VCaP (cell line): ENCODE results near the gene LAMA2.

ENCODE experiments used
- H3K27ac ChIP-seq: fragments of 450-650 bp; 2 replicates; pipeline ENCODE4 v1.5.1; 2017
- TF ChIP-seq, protein P1 (sequence below): fragments of 450-650 bp; conservative IDR thresholded peaks from 2 replicates; pipeline ENCODE4 v1.5.1; 2017; ENCODE audit warnings: mild to moderate bottlenecking, moderate library complexity

LAMA2 gene

DNA sequence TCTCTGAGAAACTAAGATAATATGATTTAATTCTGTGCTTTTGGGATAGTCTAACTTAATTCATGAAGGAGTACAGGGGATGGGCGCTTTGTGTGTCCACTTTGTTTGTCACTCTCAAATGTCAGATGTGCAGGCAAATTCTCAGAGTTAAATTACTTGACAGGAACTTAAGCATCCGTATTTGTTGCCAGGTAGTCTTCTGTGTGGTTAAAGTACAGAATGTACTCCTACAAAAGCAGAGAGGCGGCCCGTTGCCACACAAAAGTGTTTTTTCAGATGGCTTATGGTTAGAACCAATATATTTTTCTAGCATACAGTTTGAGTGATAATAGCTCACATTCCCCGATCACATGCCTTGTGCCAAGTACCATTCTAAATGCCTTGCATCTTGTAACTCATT lies 234.4 kb downstream of the LAMA2 start:
- TF ChIP-seq, protein P1, sequence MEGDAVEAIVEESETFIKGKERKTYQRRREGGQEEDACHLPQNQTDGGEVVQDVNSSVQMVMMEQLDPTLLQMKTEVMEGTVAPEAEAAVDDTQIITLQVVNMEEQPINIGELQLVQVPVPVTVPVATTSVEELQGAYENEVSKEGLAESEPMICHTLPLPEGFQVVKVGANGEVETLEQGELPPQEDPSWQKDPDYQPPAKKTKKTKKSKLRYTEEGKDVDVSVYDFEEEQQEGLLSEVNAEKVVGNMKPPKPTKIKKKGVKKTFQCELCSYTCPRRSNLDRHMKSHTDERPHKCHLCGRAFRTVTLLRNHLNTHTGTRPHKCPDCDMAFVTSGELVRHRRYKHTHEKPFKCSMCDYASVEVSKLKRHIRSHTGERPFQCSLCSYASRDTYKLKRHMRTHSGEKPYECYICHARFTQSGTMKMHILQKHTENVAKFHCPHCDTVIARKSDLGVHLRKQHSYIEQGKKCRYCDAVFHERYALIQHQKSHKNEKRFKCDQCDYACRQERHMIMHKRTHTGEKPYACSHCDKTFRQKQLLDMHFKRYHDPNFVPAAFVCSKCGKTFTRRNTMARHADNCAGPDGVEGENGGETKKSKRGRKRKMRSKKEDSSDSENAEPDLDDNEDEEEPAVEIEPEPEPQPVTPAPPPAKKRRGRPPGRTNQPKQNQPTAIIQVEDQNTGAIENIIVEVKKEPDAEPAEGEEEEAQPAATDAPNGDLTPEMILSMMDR = no peak
- H3K27ac ChIP-seq = no peak overlapping the region

DNA sequence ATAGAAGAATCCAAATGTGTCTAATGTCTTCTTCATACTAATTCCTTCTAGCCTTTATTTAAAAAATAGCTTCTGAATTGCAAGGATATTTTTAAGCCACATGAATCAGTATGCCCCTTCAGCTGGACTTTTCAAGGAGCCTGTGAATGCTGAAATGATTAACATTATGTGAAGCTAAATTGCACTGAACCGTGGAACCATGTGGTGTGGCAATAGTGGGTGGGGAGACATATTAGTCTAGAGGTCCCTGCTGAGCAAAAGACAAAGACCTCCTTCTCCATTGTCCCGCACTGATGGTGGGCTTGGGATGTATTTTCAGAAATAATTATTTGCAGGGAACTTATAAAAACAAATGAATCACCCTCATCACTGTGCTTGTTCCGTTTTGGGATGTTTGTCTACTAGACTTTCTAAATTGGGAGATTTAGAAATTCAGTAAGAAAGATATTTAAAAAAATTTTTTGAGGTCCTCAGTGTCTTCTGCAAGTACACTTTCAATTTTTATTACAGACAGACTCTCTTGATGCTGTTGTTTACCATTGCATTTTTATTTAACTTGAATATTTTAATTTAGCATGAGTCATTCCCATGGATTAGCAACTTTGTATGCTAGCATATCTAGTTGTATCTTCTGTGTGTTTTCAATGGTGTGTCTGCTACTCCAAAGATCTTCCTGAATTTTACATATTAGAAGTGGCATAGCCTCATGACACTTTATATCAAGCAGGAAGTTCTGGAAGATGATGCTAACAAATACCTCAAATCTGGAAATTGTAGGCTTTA lies 238.1 kb downstream of the LAMA2 start:
- TF ChIP-seq, protein P1 = no peak
- H3K27ac ChIP-seq = no peak overlapping the region

DNA sequence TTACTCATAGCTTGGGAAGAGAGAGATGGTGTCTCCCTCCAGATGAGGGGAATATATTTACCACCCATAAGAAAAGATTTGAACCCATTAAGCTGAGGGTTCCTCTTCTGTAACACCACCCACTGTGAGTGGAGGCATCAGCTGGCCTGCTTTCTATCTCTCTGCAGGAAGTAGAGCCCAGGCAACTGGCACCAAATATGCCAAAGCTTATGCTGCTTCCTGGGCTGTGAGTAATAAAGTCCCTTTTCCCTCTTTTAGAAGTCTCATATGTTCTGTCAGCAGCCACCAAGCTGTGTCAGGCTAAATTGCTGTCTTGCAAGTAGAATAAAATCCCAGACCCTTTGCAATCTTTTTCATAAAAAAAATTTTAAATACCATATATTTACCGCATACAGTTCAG lies 241.4 kb downstream of the LAMA2 start:
- H3K27ac ChIP-seq = no peak overlapping the region
- TF ChIP-seq, protein P1 = no peak

DNA sequence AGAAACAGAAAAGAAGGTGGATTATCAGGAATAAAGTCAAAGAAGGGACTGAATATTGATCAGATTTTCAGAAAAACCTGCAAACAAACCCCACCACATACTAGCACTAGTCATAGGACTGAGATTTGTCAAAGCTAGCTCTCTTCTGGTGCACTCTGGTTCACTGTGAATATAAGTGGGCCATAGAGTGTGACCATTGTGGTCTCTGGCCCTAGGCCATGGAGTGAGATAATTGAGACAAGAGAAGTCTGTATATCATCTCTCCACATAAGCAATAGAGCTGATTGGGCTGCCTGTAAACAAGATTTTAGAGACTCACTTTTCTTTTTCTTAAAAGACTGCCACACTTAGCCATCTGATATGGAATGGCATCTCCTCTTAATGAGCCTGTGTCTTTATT lies 247.2 kb downstream of the LAMA2 start:
- TF ChIP-seq, protein P1 = no peak
- no peak overlapping the region for H3K27ac ChIP-seq

DNA sequence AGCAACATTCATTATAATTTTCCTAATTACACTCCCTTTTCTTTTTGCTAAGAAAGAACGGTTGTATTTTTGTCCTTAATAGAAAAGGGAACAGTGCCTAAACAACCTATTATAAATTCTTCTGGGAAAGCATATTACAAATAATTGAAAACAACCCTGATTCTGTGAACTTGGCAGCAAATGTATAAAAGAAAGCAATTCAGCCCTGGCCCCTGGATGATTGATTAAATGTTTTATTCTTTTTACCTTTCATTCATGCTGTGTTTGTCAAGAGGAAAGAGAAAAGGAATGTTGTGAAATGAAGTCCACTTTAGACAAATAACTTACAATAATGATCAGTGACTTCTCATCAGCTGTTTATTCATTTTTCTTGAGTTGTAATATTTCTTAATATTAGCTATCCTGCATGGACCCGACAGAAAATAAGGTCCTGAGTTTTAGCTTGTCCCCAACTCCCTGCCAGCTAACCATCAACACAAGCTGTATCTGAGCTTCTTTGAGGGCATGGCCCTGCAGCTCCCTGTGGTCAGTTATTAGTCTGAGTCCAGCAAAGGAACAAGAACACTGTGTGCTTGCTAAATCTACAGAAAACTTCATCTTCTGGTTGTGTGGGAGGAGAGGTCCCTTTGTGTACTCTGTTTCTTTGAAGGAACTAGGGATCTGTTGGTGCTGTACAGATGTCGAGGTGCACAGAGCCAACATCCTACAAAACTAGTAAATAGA lies 248.2 kb downstream of the LAMA2 start:
- H3K27ac ChIP-seq = no peak overlapping the region
- TF ChIP-seq, protein P1 = no peak

DNA sequence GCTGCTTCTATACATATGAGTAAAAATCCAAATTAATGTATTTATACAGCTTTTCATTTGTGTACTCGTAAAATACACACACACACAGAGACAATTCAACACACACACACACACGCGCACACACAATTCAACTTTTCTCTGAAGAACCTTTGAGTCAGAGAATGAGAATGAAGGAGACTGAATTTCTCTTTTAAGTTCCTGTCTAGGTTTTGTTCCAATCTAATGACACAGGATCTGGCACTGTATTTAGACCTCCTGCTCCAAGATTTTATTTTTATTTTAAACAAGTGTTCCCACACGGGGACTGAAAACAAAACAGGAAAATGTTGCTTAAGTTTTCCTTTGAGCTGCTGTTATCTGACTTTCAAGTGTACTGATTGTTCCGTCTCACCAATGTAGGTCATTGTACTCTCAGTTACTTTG lies 250.8 kb downstream of the LAMA2 start:
- H3K27ac ChIP-seq = no peak overlapping the region
- TF ChIP-seq, protein P1 = no peak

DNA sequence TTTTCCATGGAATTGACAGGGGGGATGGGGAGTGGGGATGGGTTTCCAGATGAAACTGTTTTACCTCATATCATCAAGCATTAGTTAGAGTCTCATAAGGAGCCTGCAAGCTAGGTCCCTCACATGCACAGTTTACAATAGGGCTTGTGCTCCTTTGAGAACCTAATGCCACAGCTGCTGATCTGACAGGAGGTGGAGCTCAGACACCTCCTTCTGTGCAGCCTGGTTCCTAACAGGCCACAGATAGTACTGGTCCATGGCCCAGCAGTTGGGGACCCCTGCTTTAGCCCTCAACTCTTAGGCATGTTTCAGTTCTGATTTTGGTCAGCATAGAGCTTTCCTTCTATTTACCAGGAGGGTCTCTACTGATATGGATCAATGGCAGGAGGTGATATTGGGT lies 251.6 kb downstream of the LAMA2 start:
- no peak overlapping the region for H3K27ac ChIP-seq
- TF ChIP-seq, protein P1 = no peak
